Fibroblast of pulmonary artery (primary cell): ENCODE data around the gene NXT1.
A peak's percentile ranks its signal among the peaks of the same experiment; 100 is the strongest.

Experiments used
- DNase-seq: peaks from one replicate; pipeline ENCODE4 v3.0.0-alpha.2; 2010; ENCODE audit warnings: low read depth
- H3K4me3 ChIP-seq: replicated peaks from 2 replicates; pipeline ENCODE4 v1.5.1; 2011; ENCODE audit warnings: low read depth, mild to moderate bottlenecking, control low read depth, low read length, moderate library complexity
- CTCF ChIP-seq: IDR thresholded peaks from 2 replicates; pipeline ENCODE4 v1.5.1; 2011; ENCODE audit warnings: mild to moderate bottlenecking, control low read depth, low read length, inconsistent platforms; ENCODE audit errors: missing control alignments

Gene NXT1

GRCh38 chr20:23366384-23366783 is 15.8 kb downstream of the NXT1 start:
- no peak for TF ChIP-seq CTCF
- no peak for DNase-seq
- no peak overlapping the region for H3K4me3 ChIP-seq

- DNase-seq: no peak
- no peak for TF ChIP-seq CTCF
Measured at GRCh38 chr20:23367770-23368169, 17.2 kb downstream of the NXT1 start.

GRCh38 chr20:23368316-23369071 is 17.9 kb downstream of the NXT1 start:
- H3K4me3 ChIP-seq: no peak overlapping the region
- peak; percentile 43 for DNase-seq
- TF ChIP-seq CTCF: no peak

More at GRCh38 chr20:23367770-23368169, 17.2 kb downstream of the NXT1 start:
- no peak overlapping the region for H3K4me3 ChIP-seq

- no peak for DNase-seq
- TF ChIP-seq CTCF: no peak
- H3K4me3 ChIP-seq: no peak overlapping the region
Measured at GRCh38 chr20:23369072-23369823, 18.7 kb downstream of the NXT1 start.

GRCh38 chr20:23370274-23370673 is 19.7 kb downstream of the NXT1 start:
- TF ChIP-seq CTCF: no peak
- no peak for DNase-seq
- no peak overlapping the region for H3K4me3 ChIP-seq

- H3K4me3 ChIP-seq: no peak overlapping the region
- DNase-seq: no peak
- no peak for TF ChIP-seq CTCF
Measured at GRCh38 chr20:23370873-23371272, 20.3 kb downstream of the NXT1 start.

- DNase-seq: no peak
- no peak overlapping the region for H3K4me3 ChIP-seq
- TF ChIP-seq CTCF: no peak
Measured at GRCh38 chr20:23371496-23371895, 20.9 kb downstream of the NXT1 start.
